Measurements from ENCODE around the gene PTCD1.
"Not testable (repeated sequence)": the region's sequence is repeated elsewhere in the genome, so short reads cannot be mapped to it uniquely, and the experiment has no call there.

The PTCD1 gene

GRCh38 chr7:99419323-99420021, 19.1 kb downstream of the PTCD1 start:
- no peaks in the 10 kb centered on the region for H3K9me3 ChIP-seq (ENCODE audit: insufficient read depth, low read length, severe bottlenecking)
- H2AFZ ChIP-seq (ENCODE audit: low read depth, low read length) = no peak overlapping the region
- H3K4me1 ChIP-seq (ENCODE audit: insufficient read depth, low read length) = no peaks in the 10 kb centered on the region
- H4K20me1 ChIP-seq (ENCODE audit: insufficient read depth, low read length) = peaks cover 8% of the 10 kb centered on the region
- H3K36me3 ChIP-seq (ENCODE audit: insufficient read depth, low read length) = peaks cover 92% of the 10 kb centered on the region
- H3K9ac ChIP-seq (ENCODE audit: low read depth, low read length) = no peak overlapping the region
- H3K27ac ChIP-seq (ENCODE audit: low read length) = no peak overlapping the region
- TF ChIP-seq CTCF (IDR thresholded peaks at IDR 0.05; ENCODE audit: borderline replicate concordance, extremely low read depth, low read length, poor library complexity, severe bottlenecking) (no peak), EZH2 (IDR thresholded peaks at IDR 0.05; ENCODE audit: borderline replicate concordance, low read depth, low read length, severe bottlenecking) (no peak)
- no peak overlapping the region for H3K4me2 ChIP-seq (ENCODE audit: insufficient read depth, low read length)
- no peaks in the 10 kb centered on the region for H3K27me3 ChIP-seq (ENCODE audit: insufficient read depth, low read length, poor library complexity)
- peaks cover 2% of the 10 kb centered on the region; the same call in 1 of the 2 replicates for H3K79me2 ChIP-seq (ENCODE audit: insufficient read depth, low read length)
- 0 out of 3 replicates have a peak, but pooled peaks have one; percentile 6 for ATAC-seq (ENCODE audit: insufficient read depth, low read depth)
- no peak for DNase-seq
- no peak overlapping the region for H3K4me3 ChIP-seq (ENCODE audit: low read depth in 1 of 2, low read length in 2 of 2)

GRCh38 chr7:99418260-99418659, 20.3 kb downstream of the PTCD1 start:
- Histone ChIP-seq H3K4me2 (ENCODE audit: insufficient read depth, low read length) (no peak overlapping the region), H3K27ac (ENCODE audit: low read length) (no peak overlapping the region), H3K9me3 (ENCODE audit: insufficient read depth, low read length, severe bottlenecking) (no peaks in the 10 kb centered on the region), H3K79me2 (ENCODE audit: insufficient read depth, low read length) (peaks cover 5% of the 10 kb centered on the region), H3K4me1 (ENCODE audit: insufficient read depth, low read length) (no peaks in the 10 kb centered on the region), H3K27me3 (ENCODE audit: insufficient read depth, low read length, poor library complexity) (no peaks in the 10 kb centered on the region), H3K4me3 (ENCODE audit: low read depth in 1 of 2, low read length in 2 of 2) (no peak overlapping the region), H2AFZ (ENCODE audit: low read depth, low read length) (no peak overlapping the region), H4K20me1 (ENCODE audit: insufficient read depth, low read length) (peaks cover 8% of the 10 kb centered on the region), H3K36me3 (ENCODE audit: insufficient read depth, low read length) (peaks cover 93% of the 10 kb centered on the region), H3K9ac (ENCODE audit: low read depth, low read length) (no peak overlapping the region)
- TF ChIP-seq EZH2 (IDR thresholded peaks at IDR 0.05; ENCODE audit: borderline replicate concordance, low read depth, low read length, severe bottlenecking) = no peak
- TF ChIP-seq CTCF (IDR thresholded peaks at IDR 0.05; ENCODE audit: borderline replicate concordance, extremely low read depth, low read length, poor library complexity, severe bottlenecking) = no peak
- ATAC-seq (ENCODE audit: insufficient read depth, low read depth) (0 out of 3 replicates have a peak, but pooled peaks have one; percentile 17), DNase-seq (no peak)

GRCh38 chr7:99415513-99416127, 23.0 kb downstream of the PTCD1 start:
- peak; percentile 51 for TF ChIP-seq CTCF (IDR thresholded peaks at IDR 0.05; ENCODE audit: borderline replicate concordance, extremely low read depth, low read length, poor library complexity, severe bottlenecking)
- ATAC-seq (ENCODE audit: insufficient read depth, low read depth); H3K4me1 ChIP-seq (ENCODE audit: insufficient read depth, low read length); H3K4me2 ChIP-seq (ENCODE audit: insufficient read depth, low read length); H3K9ac ChIP-seq (ENCODE audit: low read depth, low read length); H3K27ac ChIP-seq (ENCODE audit: low read length); DNase-seq; H3K9me3 ChIP-seq (ENCODE audit: insufficient read depth, low read length, severe bottlenecking); H3K27me3 ChIP-seq (ENCODE audit: insufficient read depth, low read length, poor library complexity); H3K4me3 ChIP-seq (ENCODE audit: low read depth in 1 of 2, low read length in 2 of 2); H2AFZ ChIP-seq (ENCODE audit: low read depth, low read length): not testable (repeated sequence)
- Histone ChIP-seq H4K20me1 (ENCODE audit: insufficient read depth, low read length) (peaks cover 13% of the 10 kb centered on the region), H3K79me2 (ENCODE audit: insufficient read depth, low read length) (peaks cover 27% of the 10 kb centered on the region), H3K36me3 (ENCODE audit: insufficient read depth, low read length) (peaks cover 94% of the 10 kb centered on the region)

Data from DND-41 (cell line).